Measurements from ENCODE around the gene UBXN2A. TPM values are rescaled to one million over a fixed set of nuclear protein-coding genes. Genes with fewer than 3 reads are reported as not detected.

UBXN2A gene
- total RNA-seq, 1 donor = 10.9 TPM

- Histone ChIP-seq H3K4me3 (ENCODE audit: insufficient read depth, low read length) (no peak overlapping the region), H3K9me3 (ENCODE audit: low read depth, low read length) (no peaks in the 10 kb centered on the region), H2AFZ (ENCODE audit: low read length) (no peak overlapping the region), H3K4me2 (ENCODE audit: insufficient read depth, low read length) (no peak overlapping the region), H3K27me3 (ENCODE audit: insufficient read depth, low read length) (no peaks in the 10 kb centered on the region), H3K4me1 (ENCODE audit: insufficient read depth, low read length) (no peaks in the 10 kb centered on the region), H3K36me3 (ENCODE audit: insufficient read depth, low read length) (peaks cover 3% of the 10 kb centered on the region), H3K79me2 (ENCODE audit: insufficient read depth, low read length) (no peaks in the 10 kb centered on the region), H4K20me1 (ENCODE audit: insufficient read depth, low read length) (no peaks in the 10 kb centered on the region), H3K27ac (ENCODE audit: low read depth, low read length) (no peak overlapping the region)
- no peak for TF ChIP-seq CTCF (IDR thresholded peaks at IDR 0.05; ENCODE audit: extremely low read depth, low read depth, low read length)
- no peak for DNase-seq (ENCODE audit: insufficient read length, low spot score, missing footprints)
Observed at GRCh38 chr2:23993736-23994269, 53.5 kb downstream of the UBXN2A start.

- Histone ChIP-seq H3K27me3 (ENCODE audit: insufficient read depth, low read length) (no peaks in the 10 kb centered on the region), H3K4me2 (ENCODE audit: insufficient read depth, low read length) (no peak overlapping the region), H3K9me3 (ENCODE audit: low read depth, low read length) (no peaks in the 10 kb centered on the region), H3K4me1 (ENCODE audit: insufficient read depth, low read length) (no peaks in the 10 kb centered on the region), H4K20me1 (ENCODE audit: insufficient read depth, low read length) (no peaks in the 10 kb centered on the region), H3K4me3 (ENCODE audit: insufficient read depth, low read length) (no peak overlapping the region), H3K27ac (ENCODE audit: low read depth, low read length) (no peak overlapping the region), H3K36me3 (ENCODE audit: insufficient read depth, low read length) (peaks cover 3% of the 10 kb centered on the region), H2AFZ (ENCODE audit: low read length) (no peak overlapping the region), H3K79me2 (ENCODE audit: insufficient read depth, low read length) (no peaks in the 10 kb centered on the region)
- no peak for TF ChIP-seq CTCF (IDR thresholded peaks at IDR 0.05; ENCODE audit: extremely low read depth, low read depth, low read length)
- no peak for DNase-seq (ENCODE audit: insufficient read length, low spot score, missing footprints)
Observed at GRCh38 chr2:23994567-23994966, 54.3 kb downstream of the UBXN2A start.

GRCh38 chr2:24007693-24008092 is 67.4 kb downstream of the UBXN2A start:
- no peak for DNase-seq (ENCODE audit: insufficient read length, low spot score, missing footprints)
- Histone ChIP-seq H3K4me3 (ENCODE audit: insufficient read depth, low read length) (no peak overlapping the region), H3K4me1 (ENCODE audit: insufficient read depth, low read length) (peaks cover 10% of the 10 kb centered on the region), H3K79me2 (ENCODE audit: insufficient read depth, low read length) (no peaks in the 10 kb centered on the region), H3K27ac (ENCODE audit: low read depth, low read length) (no peak overlapping the region), H3K27me3 (ENCODE audit: insufficient read depth, low read length) (no peaks in the 10 kb centered on the region), H2AFZ (ENCODE audit: low read length) (no peak overlapping the region), H4K20me1 (ENCODE audit: insufficient read depth, low read length) (no peaks in the 10 kb centered on the region), H3K4me2 (ENCODE audit: insufficient read depth, low read length) (no peak overlapping the region), H3K9me3 (ENCODE audit: low read depth, low read length) (no peaks in the 10 kb centered on the region), H3K36me3 (ENCODE audit: insufficient read depth, low read length) (no peaks in the 10 kb centered on the region)
- no peak for TF ChIP-seq CTCF (IDR thresholded peaks at IDR 0.05; ENCODE audit: extremely low read depth, low read depth, low read length)

GRCh38 chr2:24008672-24009366 is 68.6 kb downstream of the UBXN2A start:
- Histone ChIP-seq H3K27me3 (ENCODE audit: insufficient read depth, low read length) (no peaks in the 10 kb centered on the region), H3K36me3 (ENCODE audit: insufficient read depth, low read length) (no peaks in the 10 kb centered on the region), H3K27ac (ENCODE audit: low read depth, low read length) (no peak overlapping the region), H2AFZ (ENCODE audit: low read length) (no peak overlapping the region), H4K20me1 (ENCODE audit: insufficient read depth, low read length) (no peaks in the 10 kb centered on the region), H3K79me2 (ENCODE audit: insufficient read depth, low read length) (no peaks in the 10 kb centered on the region), H3K4me2 (ENCODE audit: insufficient read depth, low read length) (peak overlapping the region; percentile 84), H3K4me1 (ENCODE audit: insufficient read depth, low read length) (peaks cover 10% of the 10 kb centered on the region), H3K4me3 (ENCODE audit: insufficient read depth, low read length) (peak overlapping the region; percentile 54), H3K9me3 (ENCODE audit: low read depth, low read length) (no peaks in the 10 kb centered on the region)
- TF ChIP-seq CTCF (IDR thresholded peaks at IDR 0.05; ENCODE audit: extremely low read depth, low read depth, low read length) = no peak
- no peak for DNase-seq (ENCODE audit: insufficient read length, low spot score, missing footprints)
